IMR-90 (cell line): Measurements from ENCODE around the gene C2CD4D. TPM values are rescaled to one million over a fixed set of nuclear protein-coding genes. Genes with fewer than 3 reads are reported as not detected.

Source experiments
- ATAC-seq: fragments of 200-7000 bp; cut with Tn5 transposase; 2 replicates; pipeline ENCODE4 v1.9.1; 2020; ENCODE audit warnings: low read depth, mild to moderate bottlenecking, moderate library complexity
- BruUV-seq: library from RNA; stranded (reverse); fragments of 400-500 nt; replicated peaks from 2 replicates; lab custom pipeline; 2021; lab: Mats Ljungman, UMichigan
- CTCF ChIA-PET: fragments of 300-600 bp; formaldehyde crosslinking; extraction: SDS; loops from one replicate; lab custom pipeline; 2021; ENCODE audit warnings: antibody characterized with exemption; lab: Yijun Ruan, JAX
- POLR2A ChIA-PET: fragments of 300-600 bp; sonication (Branson Sonifier 250); formaldehyde crosslinking; loops from one replicate; lab custom pipeline; 2022; ENCODE audit warnings: antibody characterized with exemption; ENCODE audit not compliant: unreplicated experiment; lab: Charles Lee
- DNase-seq: peaks from one replicate; pipeline ENCODE4 v3.0.0; 2013
- H2AFZ ChIP-seq: replicated peaks from 2 replicates; pipeline ENCODE3; 2013; ENCODE audit warnings: low read length, mild to moderate bottlenecking; ENCODE audit not compliant: poor library complexity
- H2AK5ac ChIP-seq: 2 replicates; pipeline ENCODE4 v1.6.1; 2013; ENCODE audit warnings: low read depth, low read length, inconsistent platforms
- H2AK9ac ChIP-seq: replicated peaks from 2 replicates; pipeline ENCODE3; 2013; ENCODE audit warnings: mild to moderate bottlenecking, low read depth, low read length, moderate library complexity; ENCODE audit not compliant: poor library complexity
- H2BK120ac ChIP-seq: 2 replicates; pipeline ENCODE4 v1.6.1; 2013; ENCODE audit warnings: low read depth, low read length, inconsistent platforms
- H2BK15ac ChIP-seq: 3 replicates; pipeline ENCODE4 v1.6.1; 2013; ENCODE audit warnings: low read depth, low read length, inconsistent platforms
- H2BK20ac ChIP-seq: 2 replicates; pipeline ENCODE4 v1.6.1; 2013; ENCODE audit warnings: low read depth, mild to moderate bottlenecking, inconsistent platforms, low read length, moderate library complexity
- H2BK5ac ChIP-seq: 2 replicates; pipeline ENCODE4 v1.6.1; 2013; ENCODE audit warnings: mild to moderate bottlenecking, low read depth, low read length, inconsistent platforms; ENCODE audit not compliant: poor library complexity, severe bottlenecking
- H3K14ac ChIP-seq: replicated peaks from 2 replicates; pipeline ENCODE4 v1.6.1; 2013; ENCODE audit warnings: low read depth, low read length, inconsistent platforms
- H3K18ac ChIP-seq: 2 replicates; pipeline ENCODE4 v1.6.1; 2013; ENCODE audit warnings: low read depth, low read length, control low read depth
- H3K23ac ChIP-seq: 2 replicates; pipeline ENCODE4 v1.6.1; 2013; ENCODE audit warnings: low read depth, low read length, inconsistent platforms
- H3K27ac ChIP-seq: 2 replicates; pipeline ENCODE4 v1.5.1; 2013; ENCODE audit warnings: mild to moderate bottlenecking, control low read depth, low read length; ENCODE audit not compliant: insufficient read depth
- H3K27me3 ChIP-seq: 2 replicates; pipeline ENCODE4 v1.6.1; 2013; ENCODE audit warnings: low read length; ENCODE audit not compliant: control insufficient read depth, insufficient read depth
- H3K36me3 ChIP-seq: 2 replicates; pipeline ENCODE4 v1.6.1; 2013; ENCODE audit warnings: low read length, mixed read lengths; ENCODE audit not compliant: control insufficient read depth, insufficient read depth
- H3K4ac ChIP-seq: 2 replicates; pipeline ENCODE4 v1.6.1; 2013; ENCODE audit warnings: low read depth, low read length, inconsistent platforms
- H3K4me1 ChIP-seq: 2 replicates; pipeline ENCODE4 v1.6.1; 2013; ENCODE audit warnings: low read length, mixed read lengths; ENCODE audit not compliant: control insufficient read depth, insufficient read depth
- H3K4me2 ChIP-seq: 2 replicates; pipeline ENCODE4 v1.6.1; 2013; ENCODE audit warnings: low read depth, mild to moderate bottlenecking, control low read depth, low read length, moderate library complexity
- H3K4me3 ChIP-seq: 2 replicates; pipeline ENCODE4 v1.5.1; 2013; ENCODE audit warnings: low read depth, mild to moderate bottlenecking, control low read depth, low read length, moderate library complexity; ENCODE audit not compliant: insufficient read depth
- H3K56ac ChIP-seq: 2 replicates; pipeline ENCODE4 v1.6.1; 2013; ENCODE audit warnings: low read length, inconsistent platforms; ENCODE audit not compliant: insufficient read depth; ENCODE audit errors: extremely low read depth
- H3K79me1 ChIP-seq, 2 experiments: 2 replicates each; pipeline ENCODE4 v1.6.1; 2013; ENCODE audit warnings: low read length in 2 of 2, inconsistent platforms in 1 of 2, low read depth in 1 of 2
- H3K9ac ChIP-seq: 2 replicates; pipeline ENCODE4 v1.6.1; 2013; ENCODE audit warnings: low read depth, low read length, control low read depth
- H3K9me1 ChIP-seq: 2 replicates; pipeline ENCODE4 v1.6.1; 2013; ENCODE audit warnings: low read length, inconsistent platforms; ENCODE audit not compliant: insufficient read depth
- H3K9me3 ChIP-seq: 2 replicates; pipeline ENCODE4 v1.6.1; 2013; ENCODE audit warnings: low read length; ENCODE audit not compliant: control insufficient read depth, insufficient read depth
- H4K20me1 ChIP-seq: 2 replicates; pipeline ENCODE4 v1.6.1; 2013; ENCODE audit warnings: low read length, inconsistent platforms; ENCODE audit not compliant: insufficient read depth
- H4K5ac ChIP-seq: 2 replicates; pipeline ENCODE4 v1.6.1; 2013; ENCODE audit warnings: mild to moderate bottlenecking, low read depth, low read length, control low read depth
- H4K8ac ChIP-seq, 2 experiments: 2 replicates each; pipeline ENCODE4 v1.6.1; 2013; ENCODE audit warnings: low read depth in 2 of 2, low read length in 2 of 2, control low read depth in 1 of 2, inconsistent platforms in 1 of 2
- H4K91ac ChIP-seq: 2 replicates; pipeline ENCODE4 v1.6.1; 2013; ENCODE audit warnings: low read depth, low read length, inconsistent platforms; ENCODE audit not compliant: insufficient read depth
- BHLHE40 ChIP-seq: fragments of 150-350 bp; IDR thresholded peaks from 2 replicates; pipeline ENCODE4 v1.6.1; 2016; ENCODE audit warnings: mild to moderate bottlenecking, low read depth, low read length
- CEBPB ChIP-seq: IDR thresholded peaks from 2 replicates; pipeline ENCODE4 v1.6.1; 2012; ENCODE audit warnings: low read depth, low read length, improper control_type of control experiment
- CHD1 ChIP-seq: IDR thresholded peaks from 2 replicates; pipeline ENCODE4 v1.6.1; 2012; ENCODE audit warnings: low read depth, low read length, improper control_type of control experiment
- FOS ChIP-seq: fragments of 150-350 bp; IDR thresholded peaks from 2 replicates; pipeline ENCODE4 v1.6.1; 2016; ENCODE audit warnings: low read depth, low read length
- MAFK ChIP-seq: IDR thresholded peaks from 2 replicates; pipeline ENCODE4 v1.6.1; 2012; ENCODE audit warnings: low read depth, low read length, improper control_type of control experiment
- MAZ ChIP-seq: IDR thresholded peaks from 2 replicates; pipeline ENCODE4 v1.6.1; 2012; ENCODE audit warnings: low read depth, mild to moderate bottlenecking, low read length, improper control_type of control experiment, moderate library complexity, borderline replicate concordance
- MXI1 ChIP-seq: IDR thresholded peaks from 2 replicates; pipeline ENCODE4 v1.6.1; 2012; ENCODE audit warnings: low read depth, mild to moderate bottlenecking, low read length, moderate library complexity, borderline replicate concordance
- NFE2L2 ChIP-seq: fragments of 150-350 bp; IDR thresholded peaks from 2 replicates; pipeline ENCODE4 v1.6.1; 2016; ENCODE audit warnings: low read depth, mild to moderate bottlenecking, low read length
- POLR2A ChIP-seq: IDR thresholded peaks from 2 replicates; pipeline ENCODE4 v1.6.1; 2012; ENCODE audit warnings: mild to moderate bottlenecking, low read depth, low read length
- RAD21 ChIP-seq: IDR thresholded peaks from 2 replicates; pipeline ENCODE4 v1.6.1; 2012; ENCODE audit warnings: low read length, improper control_type of control experiment
- RCOR1 ChIP-seq: IDR thresholded peaks from 2 replicates; pipeline ENCODE4 v1.6.1; 2012; ENCODE audit warnings: mild to moderate bottlenecking, low read length, improper control_type of control experiment; ENCODE audit not compliant: insufficient replicate concordance
- RFX5 ChIP-seq: IDR thresholded peaks from 2 replicates; pipeline ENCODE4 v1.8.0; 2012; ENCODE audit warnings: low read depth, mild to moderate bottlenecking, low read length, moderate library complexity
- SMC3 ChIP-seq: fragments of 150-350 bp; IDR thresholded peaks from 2 replicates; pipeline ENCODE4 v1.6.1; 2016; ENCODE audit warnings: low read depth, mild to moderate bottlenecking, antibody characterized with exemption, low read length, moderate library complexity
- WGBS, 2 experiments: methylation state at CpG; one replicate each; pipeline versions ENCODE4 v1.1.5 to v1.1.7; 2013; ENCODE audit warnings: missing lambda C conversion rate in 2 of 2; ENCODE audit not compliant: insufficient read length in 1 of 2; ENCODE audit errors: extremely low coverage in 2 of 2; 5-methylcytosine and 5-hydroxymethylcytosine counted together
- dilution Hi-C: fragments of 300-500 bp; cut with HindIII; formaldehyde crosslinking; loops from one replicate; pipeline ENCODE4 v1.14.3; 2018; ENCODE audit warnings: low sequenced_read_pairs; ENCODE audit not compliant: unreplicated experiment
- in situ Hi-C: fragments of 300-500 bp; cut with MboI; formaldehyde crosslinking; loops from 3 replicates; pipeline ENCODE4 v1.14.3; 2019; ENCODE audit warnings: low sequenced_read_pairs, inconsistent platforms, mixed read lengths
- intact Hi-C: fragments of 100-400 bp; cut with micrococcal nuclease; formaldehyde crosslinking; loops from 2 replicates; pipeline ENCODE4 v1.10.0; 2022
- polyA plus RNA-seq, 3 experiments: library from polyadenylated mRNA; depleted of rRNA; stranded (reverse); fragments of >200 nt; gene quantifications; 2 replicates each; pipeline ENCODE4 v1.2.3, GENCODE V29; 2012; ENCODE audit warnings: low replicate concordance in 1 of 3
- total RNA-seq: library from RNA; depleted of rRNA; stranded (reverse); fragments of >200 nt; gene quantifications from 2 replicates; pipeline ENCODE4 v1.2.3, GENCODE V29; 2012
- TF ChIP-seq, protein P1 (sequence below): conservative IDR thresholded peaks from 2 replicates; pipeline ENCODE4 v1.5.1; 2012; ENCODE audit warnings: mild to moderate bottlenecking, low read depth, low read length, improper control_type of control experiment
- TF ChIP-seq, protein P2 (sequence below): fragments of 150-350 bp; IDR thresholded peaks from 2 replicates; pipeline ENCODE4 v1.6.1; 2017; ENCODE audit warnings: mild to moderate bottlenecking, antibody characterized with exemption, low read length, low read depth
- TF ChIP-seq, protein P3 (sequence below): fragments of 150-350 bp; IDR thresholded peaks from 2 replicates; pipeline ENCODE4 v1.6.1; 2016; ENCODE audit warnings: low read depth, mild to moderate bottlenecking, low read length, moderate library complexity, borderline replicate concordance

The C2CD4D gene
- total and polyA plus RNA-seq, 2 of the 4 experiments (the other 2 are of a cell fraction), result not detected

DNA sequence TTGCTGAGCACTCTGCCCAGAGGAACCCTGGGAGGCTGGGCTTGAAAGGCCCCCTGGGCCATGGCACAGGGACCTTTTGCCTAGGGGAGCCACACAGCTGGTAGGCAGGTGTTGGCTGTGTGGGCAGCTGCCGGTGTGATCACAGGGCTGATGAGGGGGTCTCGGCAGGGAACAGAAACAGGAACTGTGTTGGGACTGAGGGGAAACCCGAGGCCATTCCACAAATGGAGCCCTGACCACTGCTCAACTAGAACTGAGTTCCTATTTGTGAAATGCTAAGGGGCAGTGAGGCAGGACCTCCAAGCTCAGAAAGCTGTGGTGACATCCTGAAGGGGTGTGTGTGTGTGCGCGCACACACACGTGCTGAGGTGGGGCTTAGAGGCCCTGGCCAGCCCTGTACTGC, 20.3 kb upstream of the C2CD4D start:
- Histone ChIP-seq H3K4me3 (no peak overlapping the region), H3K14ac (no peak overlapping the region), H4K5ac (no peak overlapping the region), H2AFZ (peak overlapping the region; percentile 39), H2AK9ac (no peak overlapping the region), H3K79me1 (no peaks in the 10 kb centered on the region), H3K27me3 (peaks cover 22% of the 10 kb centered on the region), H2BK15ac (no peak overlapping the region), H3K56ac (no peak overlapping the region), H2BK5ac (no peak overlapping the region), H4K91ac (no peak overlapping the region), H3K9me3 (no peaks in the 10 kb centered on the region), H3K23ac (no peak overlapping the region), H3K18ac (no peak overlapping the region), H3K27ac (no peak overlapping the region), H4K8ac (no peak overlapping the region), H3K9me1 (peaks cover 4% of the 10 kb centered on the region; the same call in 1 of the 2 replicates), H4K20me1 (no peaks in the 10 kb centered on the region), H3K36me3 (no peaks in the 10 kb centered on the region), H2BK20ac (no peak overlapping the region), H3K4me2 (no peak overlapping the region), H2BK120ac (no peak overlapping the region), H3K4me1 (peaks cover 1% of the 10 kb centered on the region; the same call in 1 of the 2 replicates), H3K9ac (no peak overlapping the region), H2AK5ac (no peak overlapping the region), H3K4ac (no peak overlapping the region)
- ChIA-PET POLR2A (no interaction called here), CTCF (no interaction called here)
- no peak for ATAC-seq
- no peak for DNase-seq
- in situ Hi-C loops, result no loop called here
- TF ChIP-seq FOS (no peak), RCOR1 (no peak), SMC3 (no peak), POLR2A (no peak), CHD1 (no peak), CEBPB (no peak), MAZ (no peak), MAFK (no peak), NFE2L2 (no peak), RAD21 (no peak), MXI1 (no peak), RFX5 (no peak), BHLHE40 (no peak)
- TF ChIP-seq, protein P1, sequence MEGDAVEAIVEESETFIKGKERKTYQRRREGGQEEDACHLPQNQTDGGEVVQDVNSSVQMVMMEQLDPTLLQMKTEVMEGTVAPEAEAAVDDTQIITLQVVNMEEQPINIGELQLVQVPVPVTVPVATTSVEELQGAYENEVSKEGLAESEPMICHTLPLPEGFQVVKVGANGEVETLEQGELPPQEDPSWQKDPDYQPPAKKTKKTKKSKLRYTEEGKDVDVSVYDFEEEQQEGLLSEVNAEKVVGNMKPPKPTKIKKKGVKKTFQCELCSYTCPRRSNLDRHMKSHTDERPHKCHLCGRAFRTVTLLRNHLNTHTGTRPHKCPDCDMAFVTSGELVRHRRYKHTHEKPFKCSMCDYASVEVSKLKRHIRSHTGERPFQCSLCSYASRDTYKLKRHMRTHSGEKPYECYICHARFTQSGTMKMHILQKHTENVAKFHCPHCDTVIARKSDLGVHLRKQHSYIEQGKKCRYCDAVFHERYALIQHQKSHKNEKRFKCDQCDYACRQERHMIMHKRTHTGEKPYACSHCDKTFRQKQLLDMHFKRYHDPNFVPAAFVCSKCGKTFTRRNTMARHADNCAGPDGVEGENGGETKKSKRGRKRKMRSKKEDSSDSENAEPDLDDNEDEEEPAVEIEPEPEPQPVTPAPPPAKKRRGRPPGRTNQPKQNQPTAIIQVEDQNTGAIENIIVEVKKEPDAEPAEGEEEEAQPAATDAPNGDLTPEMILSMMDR, result no peak
- TF ChIP-seq, protein P2, sequence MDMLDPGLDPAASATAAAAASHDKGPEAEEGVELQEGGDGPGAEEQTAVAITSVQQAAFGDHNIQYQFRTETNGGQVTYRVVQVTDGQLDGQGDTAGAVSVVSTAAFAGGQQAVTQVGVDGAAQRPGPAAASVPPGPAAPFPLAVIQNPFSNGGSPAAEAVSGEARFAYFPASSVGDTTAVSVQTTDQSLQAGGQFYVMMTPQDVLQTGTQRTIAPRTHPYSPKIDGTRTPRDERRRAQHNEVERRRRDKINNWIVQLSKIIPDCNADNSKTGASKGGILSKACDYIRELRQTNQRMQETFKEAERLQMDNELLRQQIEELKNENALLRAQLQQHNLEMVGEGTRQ, result no peak
- TF ChIP-seq, protein P3, sequence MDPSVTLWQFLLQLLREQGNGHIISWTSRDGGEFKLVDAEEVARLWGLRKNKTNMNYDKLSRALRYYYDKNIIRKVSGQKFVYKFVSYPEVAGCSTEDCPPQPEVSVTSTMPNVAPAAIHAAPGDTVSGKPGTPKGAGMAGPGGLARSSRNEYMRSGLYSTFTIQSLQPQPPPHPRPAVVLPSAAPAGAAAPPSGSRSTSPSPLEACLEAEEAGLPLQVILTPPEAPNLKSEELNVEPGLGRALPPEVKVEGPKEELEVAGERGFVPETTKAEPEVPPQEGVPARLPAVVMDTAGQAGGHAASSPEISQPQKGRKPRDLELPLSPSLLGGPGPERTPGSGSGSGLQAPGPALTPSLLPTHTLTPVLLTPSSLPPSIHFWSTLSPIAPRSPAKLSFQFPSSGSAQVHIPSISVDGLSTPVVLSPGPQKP, result no peak
- intact Hi-C loops, result no loop called here
- WGBS, 2 experiments, result 40% methylated on average over 1 of the region's 6 CpGs; no CpG with 5 or more reads in 1 of the 2 experiments
- dilution Hi-C loops, result no loop called here
- no TSS peak for BruUV-seq
